ENCODE data around the gene RNF121. TPM values are rescaled to one million over a fixed set of nuclear protein-coding genes. Genes with fewer than 3 reads are reported as not detected.

RNF121 gene
- total RNA-seq, 2 experiments from 2014 or later = 15.4 to 16.8 TPM

GRCh38 chr11:71914617-71915189 is 14.1 kb upstream of the RNF121 start:
- H3K4me1 Mint-ChIP-seq (ENCODE audit: low read depth) = peaks cover 15% of the 10 kb centered on the region
- no peaks in the 10 kb centered on the region for H3K27me3 Mint-ChIP-seq (ENCODE audit: low read depth)
- CTCF ChIA-PET = no interaction called here
- DNase-seq = no peak
- intact Hi-C loops (cut with micrococcal nuclease) = loop anchor here (5.0 kb wide), 3 partner anchors 112 to 518 kb away; partner anchors contain the start of gene CLPB
- peaks cover 55% of the 10 kb centered on the region for H3K36me3 Mint-ChIP-seq (ENCODE audit: low read depth)
- H3K4me3 Mint-ChIP-seq = no peak overlapping the region
- no peaks in the 10 kb centered on the region for H3K9me3 Mint-ChIP-seq
- no peak overlapping the region for H3K27ac Mint-ChIP-seq

GRCh38 chr11:71917646-71918140 is 11.2 kb upstream of the RNF121 start:
- DNase-seq = no peak
- intact Hi-C loops (cut with micrococcal nuclease) = no loop called here
- H3K4me3 Mint-ChIP-seq = no peak overlapping the region
- no peaks in the 10 kb centered on the region for H3K27me3 Mint-ChIP-seq (ENCODE audit: low read depth)
- H3K9me3 Mint-ChIP-seq = no peaks in the 10 kb centered on the region
- no peak overlapping the region for H3K27ac Mint-ChIP-seq
- H3K36me3 Mint-ChIP-seq (ENCODE audit: low read depth) = peaks cover 43% of the 10 kb centered on the region
- peaks cover 4% of the 10 kb centered on the region for H3K4me1 Mint-ChIP-seq (ENCODE audit: low read depth)
- CTCF ChIA-PET = no interaction called here

- H3K36me3 Mint-ChIP-seq (ENCODE audit: low read depth) = peaks cover 20% of the 10 kb centered on the region
- H3K27ac Mint-ChIP-seq = peak within 1 kb of the TSS; percentile 100
- peak within 1 kb of the TSS; percentile 96 for H3K4me3 Mint-ChIP-seq
- no peaks in the 10 kb centered on the region for H3K9me3 Mint-ChIP-seq
- intact Hi-C loops (cut with micrococcal nuclease) = loop anchor here (1.0 to 2.0 kb wide), 7 partner anchors 35 to 295 kb away; partner anchors contain the start of genes ANAPC15, LAMTOR1, LRRC51 and NUMA1
- DNase-seq = peak; percentile 85
- CTCF ChIA-PET = interaction anchor here (0.9 to 2.3 kb wide), 7 partner anchors 9 to 174 kb away, joined by 3 to 8 read pairs (median 5); no protein-coding TSS in a partner anchor
- no peaks in the 10 kb centered on the region for H3K27me3 Mint-ChIP-seq (ENCODE audit: low read depth)
- peaks cover 46% of the 10 kb centered on the region for H3K4me1 Mint-ChIP-seq (ENCODE audit: low read depth)
These were observed 768 bp upstream of the RNF121 start, which contains the start of gene XNDC1N for GRCh38 chr11:71927820-71928736. Gene XNDC1N, minus strand, starts transcription at chr11:71928594. Its CDS starts 5,241 bp downstream, at chr11:71923353.

GRCh38 chr11:71929491-71929890 is 645 bp downstream of the RNF121 start:
- Mint-ChIP-seq H3K27me3 (ENCODE audit: low read depth) (no peaks in the 10 kb centered on the region), H3K9me3 (no peaks in the 10 kb centered on the region), H3K4me3 (peak overlapping the region; percentile 96), H3K4me1 (ENCODE audit: low read depth) (peaks cover 57% of the 10 kb centered on the region), H3K27ac (peak overlapping the region; percentile 100), H3K36me3 (ENCODE audit: low read depth) (peaks cover 17% of the 10 kb centered on the region)
- CTCF ChIA-PET = interaction anchor here (0.6 to 2.3 kb wide), 3 partner anchors 9 to 216 kb away, joined by 3 to 5 read pairs (median 3); no protein-coding TSS in a partner anchor
- DNase-seq = no peak
- intact Hi-C loops (cut with micrococcal nuclease) = loop anchor here (2.0 kb wide), 3 partner anchors 33 to 293 kb away; partner anchors contain the start of gene LAMTOR1

- intact Hi-C loops (cut with micrococcal nuclease) = no loop called here
- H3K27ac Mint-ChIP-seq = peak overlapping the region; percentile 51
These were observed 1.9 kb downstream of the RNF121 start for GRCh38 chr11:71930556-71931244.

GRCh38 chr11:71931245-71931602 is 2.4 kb downstream of the RNF121 start:
- intact Hi-C loops (cut with micrococcal nuclease) = no loop called here
- Mint-ChIP-seq H3K27ac (peak overlapping the region; percentile 10), H3K9me3 (no peaks in the 10 kb centered on the region), H3K27me3 (ENCODE audit: low read depth) (no peaks in the 10 kb centered on the region), H3K36me3 (ENCODE audit: low read depth) (peaks cover 15% of the 10 kb centered on the region), H3K4me1 (ENCODE audit: low read depth) (peaks cover 61% of the 10 kb centered on the region), H3K4me3 (peak overlapping the region; percentile 38)
- CTCF ChIA-PET = interaction anchor here (0.7 to 1.2 kb wide), 2 partner anchors 12 to 502 kb away, joined by 3 read pairs; no protein-coding TSS in a partner anchor
- no peak for DNase-seq

More at GRCh38 chr11:71930556-71931244, 1.9 kb downstream of the RNF121 start:
- H3K36me3 Mint-ChIP-seq (ENCODE audit: low read depth) = peaks cover 15% of the 10 kb centered on the region
- H3K9me3 Mint-ChIP-seq = no peaks in the 10 kb centered on the region
- peak; percentile 17 for DNase-seq
- no peaks in the 10 kb centered on the region for H3K27me3 Mint-ChIP-seq (ENCODE audit: low read depth)
- H3K4me1 Mint-ChIP-seq (ENCODE audit: low read depth) = peaks cover 61% of the 10 kb centered on the region
- CTCF ChIA-PET = interaction anchor here (0.7 to 2.3 kb wide), 3 partner anchors 8 to 502 kb away, joined by 3 to 5 read pairs (median 3); no protein-coding TSS in a partner anchor
- peak overlapping the region; percentile 96 for H3K4me3 Mint-ChIP-seq

GRCh38 chr11:71933141-71933933 is 4.5 kb downstream of the RNF121 start:
- H3K4me3 Mint-ChIP-seq = no peak overlapping the region
- peaks cover 54% of the 10 kb centered on the region for H3K4me1 Mint-ChIP-seq (ENCODE audit: low read depth)
- no peaks in the 10 kb centered on the region for H3K9me3 Mint-ChIP-seq
- H3K27me3 Mint-ChIP-seq (ENCODE audit: low read depth) = no peaks in the 10 kb centered on the region
- H3K27ac Mint-ChIP-seq = no peak overlapping the region
- H3K36me3 Mint-ChIP-seq (ENCODE audit: low read depth) = peaks cover 9% of the 10 kb centered on the region
- intact Hi-C loops (cut with micrococcal nuclease) = no loop called here
- no peak for DNase-seq
- CTCF ChIA-PET = no interaction called here

GRCh38 chr11:71934213-71934612 is 5.4 kb downstream of the RNF121 start:
- H3K27ac Mint-ChIP-seq = no peak overlapping the region
- H3K27me3 Mint-ChIP-seq (ENCODE audit: low read depth) = no peaks in the 10 kb centered on the region
- CTCF ChIA-PET = interaction anchor here (0.6 kb wide), 1 partner anchor 91 kb away, joined by 4 read pairs; no protein-coding TSS in a partner anchor
- peaks cover 7% of the 10 kb centered on the region for H3K36me3 Mint-ChIP-seq (ENCODE audit: low read depth)
- H3K9me3 Mint-ChIP-seq = no peaks in the 10 kb centered on the region
- intact Hi-C loops (cut with micrococcal nuclease) = no loop called here
- no peak overlapping the region for H3K4me3 Mint-ChIP-seq
- H3K4me1 Mint-ChIP-seq (ENCODE audit: low read depth) = peaks cover 55% of the 10 kb centered on the region
- peak; percentile 19 for DNase-seq

- no peak overlapping the region for H3K4me3 Mint-ChIP-seq
- no peaks in the 10 kb centered on the region for H3K9me3 Mint-ChIP-seq
- H3K27ac Mint-ChIP-seq = no peak overlapping the region
- intact Hi-C loops (cut with micrococcal nuclease) = no loop called here
- no peaks in the 10 kb centered on the region for H3K27me3 Mint-ChIP-seq (ENCODE audit: low read depth)
- CTCF ChIA-PET = no interaction called here
- H3K36me3 Mint-ChIP-seq (ENCODE audit: low read depth) = peaks cover 8% of the 10 kb centered on the region
- peaks cover 45% of the 10 kb centered on the region for H3K4me1 Mint-ChIP-seq (ENCODE audit: low read depth)
- DNase-seq = no peak
These were observed 6.6 kb downstream of the RNF121 start for GRCh38 chr11:71935338-71935925.

- Mint-ChIP-seq H3K9me3 (no peaks in the 10 kb centered on the region), H3K27ac (no peak overlapping the region), H3K4me3 (no peak overlapping the region), H3K4me1 (ENCODE audit: low read depth) (peaks cover 31% of the 10 kb centered on the region), H3K36me3 (ENCODE audit: low read depth) (peaks cover 8% of the 10 kb centered on the region), H3K27me3 (ENCODE audit: low read depth) (no peaks in the 10 kb centered on the region)
- DNase-seq = no peak
- CTCF ChIA-PET = interaction anchor here (0.7 kb wide), 1 partner anchor 221 kb away, joined by 3 read pairs; no protein-coding TSS in a partner anchor
- intact Hi-C loops (cut with micrococcal nuclease) = no loop called here
These were observed 8.0 kb downstream of the RNF121 start for GRCh38 chr11:71936825-71937224.

- H3K4me3 Mint-ChIP-seq = no peak overlapping the region
- intact Hi-C loops (cut with micrococcal nuclease) = no loop called here
- no peaks in the 10 kb centered on the region for H3K9me3 Mint-ChIP-seq
- H3K36me3 Mint-ChIP-seq (ENCODE audit: low read depth) = peaks cover 8% of the 10 kb centered on the region
- DNase-seq = no peak
- CTCF ChIA-PET = interaction anchor here (0.6 to 1.3 kb wide), 2 partner anchors 8 to 37 kb away, joined by 4 to 5 read pairs; partner anchors contain the start of genes RNF121 and XNDC1N
- no peaks in the 10 kb centered on the region for H3K27me3 Mint-ChIP-seq (ENCODE audit: low read depth)
- H3K27ac Mint-ChIP-seq = no peak overlapping the region
- H3K4me1 Mint-ChIP-seq (ENCODE audit: low read depth) = peaks cover 24% of the 10 kb centered on the region
These were observed 9.0 kb downstream of the RNF121 start for GRCh38 chr11:71937826-71938225.

All from activated naive CD4-positive, alpha-beta T cell treated with anti-CD3 and anti-CD28 coated beads for 36 hours (primary cell).